Gastrocnemius medialis (tissue), 4 donors: Measurements from ENCODE around the gene CHCHD10. TPM values are rescaled to one million over a fixed set of nuclear protein-coding genes. Genes with fewer than 3 reads are reported as not detected.
A peak's percentile ranks its signal among the peaks of the same experiment; 100 is the strongest.

Experiments
- ATAC-seq, 2 donors: fragments of 150-250 bp; one replicate each; pipeline ENCODE4 v1.9.1; 2016
- DNase-seq, 2 donors: peaks; one replicate each; pipeline ENCODE4 v3.0.0-alpha.2; 2019
- H3K27ac ChIP-seq, 4 donors: fragments of 200-600 bp; sonication (generic); 1 replicate in 1 of 4; 2 replicates in 3 of 4; pipeline ENCODE4 v1.5.1; 2016 to 2018; ENCODE audit warnings: mild to moderate bottlenecking in 2 of 4, moderate library complexity in 1 of 4
- H3K27me3 ChIP-seq, 3 donors: fragments of 200-600 bp; sonication (generic) in 2 of 3; 1 replicate in 1 of 3; 2 replicates in 2 of 3; pipeline versions ENCODE4 v1.5.1 to v1.6.0; 2016 to 2019; ENCODE audit warnings: mild to moderate bottlenecking in 1 of 3, moderate library complexity in 1 of 3
- H3K36me3 ChIP-seq, 2 donors: fragments of 200-600 bp; sonication (generic) in 1 of 2; one replicate each; pipeline ENCODE4 v1.5.1; 2017 to 2018
- H3K4me1 ChIP-seq, 2 donors: fragments of 200-600 bp; sonication (generic) in 1 of 2; one replicate each; pipeline ENCODE4 v1.5.1; 2016 to 2017; ENCODE audit warnings: mild to moderate bottlenecking in 2 of 2
- H3K4me3 ChIP-seq, 4 donors: fragments of 200-600 bp; sonication (generic) in 3 of 4; 1 replicate in 1 of 4; 2 replicates in 3 of 4; pipeline ENCODE4 v1.5.1; 2016 to 2019; ENCODE audit warnings: mild to moderate bottlenecking in 2 of 4
- H3K9me3 ChIP-seq, 3 donors: fragments of 200-600 bp; sonication (generic) in 2 of 3; 1 replicate in 1 of 3; 2 replicates in 2 of 3; pipeline ENCODE4 v1.5.1; 2016 to 2019
- POLR2A ChIP-seq, 2 donors: fragments of 450-650 bp; IDR thresholded peaks; one replicate each; pipeline ENCODE4 v1.6.1; 2017; ENCODE audit warnings: antibody characterized with exemption in 2 of 2, mild to moderate bottlenecking in 2 of 2, moderate library complexity in 2 of 2
- in situ Hi-C, 4 donors: fragments of 200-750 bp; cut with MboI; loops; one replicate each; pipeline versions ENCODE4 v1.15.0 to v1.8.0; 2017; ENCODE audit warnings: low sequenced_read_pairs in 4 of 4
- intact Hi-C: fragments of 100-400 bp; cut with DNase I; formaldehyde crosslinking; loops from one replicate; pipeline ENCODE4 v1.15.1; 2023; ENCODE audit warnings: low total_unique reads
- total RNA-seq, 4 donors: library from RNA; depleted of rRNA; stranded (reverse); fragments of >200 nt; gene quantifications; one replicate each; pipeline versions ENCODE4 v1.1.0 to v1.2.3, GENCODE V29; 2016
- TF ChIP-seq, protein P1 (sequence below), 5 experiments: fragments of 450-650 bp in 3 of 5; fragments of 200-600 bp in 2 of 5; sonication (generic) in 2 of 5; IDR thresholded peaks in 4 of 5; conservative IDR thresholded peaks in 1 of 5; 1 replicate in 4 of 5; 2 replicates in 1 of 5; pipeline ENCODE4 v1.5.1; 2016 to 2019; ENCODE audit warnings: antibody characterized with exemption in 5 of 5, mild to moderate bottlenecking in 3 of 5, moderate library complexity in 3 of 5

The CHCHD10 gene
- total RNA-seq, 4 donors from 2014 or later = 157 to 290 (median 181) TPM

DNA sequence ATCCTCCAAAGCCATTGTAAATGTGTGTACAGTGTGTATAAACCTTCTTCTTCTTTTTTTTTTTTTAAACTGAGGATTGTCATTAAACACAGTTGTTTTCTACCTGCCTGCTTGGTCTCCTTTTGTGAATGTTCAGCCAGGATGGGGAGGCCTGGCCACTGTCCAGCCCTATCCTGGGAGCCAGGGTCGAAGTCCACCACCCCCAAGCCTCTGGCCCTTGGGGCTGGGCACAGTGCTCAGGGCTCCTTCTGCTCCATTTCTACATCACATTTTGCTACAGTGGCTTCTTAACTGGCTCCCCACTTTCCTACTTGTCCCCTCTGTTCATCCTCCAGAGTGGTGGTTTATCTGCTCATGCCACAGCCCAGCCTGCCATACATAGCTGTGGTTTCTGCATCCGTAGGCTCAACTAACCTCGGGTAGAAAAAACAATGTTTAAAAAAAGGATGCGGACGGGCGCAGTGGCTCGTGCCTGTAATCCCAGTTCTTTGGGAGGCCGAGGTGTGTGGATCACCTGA lies 16.5 kb upstream of the CHCHD10 start:
- no peaks in the 10 kb centered on the region for H3K27me3 ChIP-seq
- no peak for TF ChIP-seq POLR2A (IDR thresholded peaks at IDR 0.05)
- TF ChIP-seq, protein P1, sequence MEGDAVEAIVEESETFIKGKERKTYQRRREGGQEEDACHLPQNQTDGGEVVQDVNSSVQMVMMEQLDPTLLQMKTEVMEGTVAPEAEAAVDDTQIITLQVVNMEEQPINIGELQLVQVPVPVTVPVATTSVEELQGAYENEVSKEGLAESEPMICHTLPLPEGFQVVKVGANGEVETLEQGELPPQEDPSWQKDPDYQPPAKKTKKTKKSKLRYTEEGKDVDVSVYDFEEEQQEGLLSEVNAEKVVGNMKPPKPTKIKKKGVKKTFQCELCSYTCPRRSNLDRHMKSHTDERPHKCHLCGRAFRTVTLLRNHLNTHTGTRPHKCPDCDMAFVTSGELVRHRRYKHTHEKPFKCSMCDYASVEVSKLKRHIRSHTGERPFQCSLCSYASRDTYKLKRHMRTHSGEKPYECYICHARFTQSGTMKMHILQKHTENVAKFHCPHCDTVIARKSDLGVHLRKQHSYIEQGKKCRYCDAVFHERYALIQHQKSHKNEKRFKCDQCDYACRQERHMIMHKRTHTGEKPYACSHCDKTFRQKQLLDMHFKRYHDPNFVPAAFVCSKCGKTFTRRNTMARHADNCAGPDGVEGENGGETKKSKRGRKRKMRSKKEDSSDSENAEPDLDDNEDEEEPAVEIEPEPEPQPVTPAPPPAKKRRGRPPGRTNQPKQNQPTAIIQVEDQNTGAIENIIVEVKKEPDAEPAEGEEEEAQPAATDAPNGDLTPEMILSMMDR (IDR thresholded peaks at IDR 0.05 in 4 of 5, conservative IDR thresholded peaks at IDR 0.05 in 1 of 5) = no peak
- H3K36me3 ChIP-seq = no peaks in the 10 kb centered on the region
- no peaks in the 10 kb centered on the region for H3K9me3 ChIP-seq
- ATAC-seq = no peak
- intact Hi-C loops (no loop called here), in situ Hi-C loops (loop anchor here in 1 of 4 donors (5.0 kb wide), 1 partner anchor 63 kb away; no protein-coding TSS in a partner anchor)
- no peak for DNase-seq
- H3K4me3 ChIP-seq = no peak overlapping the region
- H3K4me1 ChIP-seq = peaks cover 20 to 28% of the 10 kb centered on the region in 2 donors
- peak overlapping the region in 2 of 4 donors; percentile 30 to 49 for H3K27ac ChIP-seq

DNA sequence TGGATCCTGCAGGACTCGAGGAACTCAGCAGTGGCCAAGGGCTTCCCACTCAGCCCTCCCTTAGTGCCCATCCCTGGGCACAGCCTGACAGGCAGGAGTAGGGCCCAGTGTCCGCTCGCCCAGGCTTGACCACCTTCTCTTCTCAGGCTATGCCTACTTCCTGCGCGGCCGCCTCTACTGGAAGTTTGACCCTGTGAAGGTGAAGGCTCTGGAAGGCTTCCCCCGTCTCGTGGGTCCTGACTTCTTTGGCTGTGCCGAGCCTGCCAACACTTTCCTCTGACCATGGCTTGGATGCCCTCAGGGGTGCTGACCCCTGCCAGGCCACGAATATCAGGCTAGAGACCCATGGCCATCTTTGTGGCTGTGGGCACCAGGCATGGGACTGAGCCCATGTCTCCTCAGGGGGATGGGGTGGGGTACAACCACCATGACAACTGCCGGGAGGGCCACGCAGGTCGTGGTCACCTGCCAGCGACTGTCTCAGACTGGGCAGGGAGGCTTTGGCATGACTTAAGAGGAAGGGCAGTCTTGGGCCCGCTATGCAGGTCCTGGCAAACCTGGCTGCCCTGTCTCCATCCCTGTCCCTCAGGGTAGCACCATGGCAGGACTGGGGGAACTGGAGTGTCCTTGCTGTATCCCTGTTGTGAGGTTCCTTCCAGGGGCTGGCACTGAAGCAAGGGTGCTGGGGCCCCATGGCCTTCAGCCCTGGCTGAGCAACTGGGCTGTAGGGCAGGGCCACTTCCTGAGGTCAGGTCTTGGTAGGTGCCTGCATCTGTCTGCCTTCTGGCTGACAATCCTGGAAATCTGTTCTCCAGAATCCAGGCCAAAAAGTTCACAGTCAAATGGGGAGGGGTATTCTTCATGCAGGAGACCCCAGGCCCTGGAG lies 15.7 kb upstream of the CHCHD10 start:
- Histone ChIP-seq H3K9me3 (no peaks in the 10 kb centered on the region), H3K27ac (no peak overlapping the region), H3K36me3 (no peaks in the 10 kb centered on the region), H3K27me3 (no peaks in the 10 kb centered on the region), H3K4me1 (peaks cover 14 to 21% of the 10 kb centered on the region in 2 donors), H3K4me3 (no peak overlapping the region)
- DNase-seq (no peak), ATAC-seq (no peak)
- in situ Hi-C loops (loop anchor here in 1 of 4 donors (5.0 kb wide), 1 partner anchor 64 kb away; no protein-coding TSS in a partner anchor), intact Hi-C loops (no loop called here)
- TF ChIP-seq, protein P1 (IDR thresholded peaks at IDR 0.05 in 4 of 5, conservative IDR thresholded peaks at IDR 0.05 in 1 of 5) = no peak
- no peak for TF ChIP-seq POLR2A (IDR thresholded peaks at IDR 0.05)

DNA sequence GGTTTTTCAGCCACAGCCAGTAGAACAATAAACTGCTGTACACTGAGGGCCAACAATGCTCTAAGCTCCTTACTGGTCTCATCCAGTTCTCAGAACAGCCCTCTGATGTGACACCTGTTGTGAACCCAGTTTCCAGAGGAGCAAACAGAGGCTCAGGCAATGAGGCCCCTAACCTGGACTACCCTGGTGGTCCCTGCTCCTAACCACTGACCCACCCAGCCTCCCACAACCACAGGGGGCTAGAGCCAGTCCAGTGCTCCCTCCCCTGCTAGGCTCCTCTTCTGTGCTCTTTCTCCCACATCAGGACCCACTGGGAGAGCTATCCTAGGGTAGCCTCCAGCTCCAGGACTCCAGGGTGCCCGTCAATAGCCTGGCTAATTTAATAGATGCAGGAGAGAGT lies 14.9 kb upstream of the CHCHD10 start:
- intact Hi-C loops = no loop called here
- ATAC-seq (no peak), DNase-seq (no peak)
- H3K27ac ChIP-seq = no peak overlapping the region
- TF ChIP-seq, protein P1 (IDR thresholded peaks at IDR 0.05 in 4 of 5, conservative IDR thresholded peaks at IDR 0.05 in 1 of 5) = no peak
- no peak for TF ChIP-seq POLR2A (IDR thresholded peaks at IDR 0.05)
- H3K4me1 ChIP-seq = peaks cover 6 to 15% of the 10 kb centered on the region in 2 donors
- no peak overlapping the region for H3K4me3 ChIP-seq
- H3K27me3 ChIP-seq = no peaks in the 10 kb centered on the region
- H3K9me3 ChIP-seq = no peaks in the 10 kb centered on the region
- in situ Hi-C loops = loop anchor here in 1 of 4 donors (5.0 kb wide), 1 partner anchor 65 kb away; no protein-coding TSS in a partner anchor
- no peaks in the 10 kb centered on the region for H3K36me3 ChIP-seq

DNA sequence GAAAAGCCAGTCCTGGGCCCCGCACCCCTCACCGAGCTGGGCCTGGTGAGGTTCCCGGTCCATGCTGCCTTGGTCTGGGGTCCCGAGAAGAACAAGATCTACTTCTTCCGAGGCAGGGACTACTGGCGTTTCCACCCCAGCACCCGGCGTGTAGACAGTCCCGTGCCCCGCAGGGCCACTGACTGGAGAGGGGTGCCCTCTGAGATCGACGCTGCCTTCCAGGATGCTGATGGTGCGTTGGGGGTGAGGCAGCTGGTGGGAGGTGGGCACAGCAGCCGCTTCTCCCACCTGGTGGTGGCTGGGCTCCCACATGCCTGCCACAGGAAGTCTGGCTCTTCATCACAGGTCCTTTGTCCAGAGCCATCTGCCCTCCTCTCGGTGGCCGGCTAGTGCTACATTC lies 14.5 kb upstream of the CHCHD10 start:
- ATAC-seq (no peak), DNase-seq (no peak)
- Histone ChIP-seq H3K4me3 (no peak overlapping the region), H3K9me3 (no peaks in the 10 kb centered on the region), H3K27me3 (no peaks in the 10 kb centered on the region), H3K36me3 (no peaks in the 10 kb centered on the region), H3K4me1 (peaks cover 6 to 11% of the 10 kb centered on the region in 2 donors), H3K27ac (no peak overlapping the region)
- intact Hi-C loops (no loop called here), in situ Hi-C loops (loop anchor here in 1 of 4 donors (5.0 kb wide), 1 partner anchor 65 kb away; no protein-coding TSS in a partner anchor)
- TF ChIP-seq, protein P1 (IDR thresholded peaks at IDR 0.05 in 4 of 5, conservative IDR thresholded peaks at IDR 0.05 in 1 of 5) = no peak
- TF ChIP-seq POLR2A (IDR thresholded peaks at IDR 0.05) = no peak
